Right atrium auricular region (tissue), 2 donors: ENCODE results near the gene TRIM72. TPM values are rescaled to one million over a fixed set of nuclear protein-coding genes. Genes with fewer than 3 reads are reported as not detected.
"Not testable (repeated sequence)": the region's sequence is repeated elsewhere in the genome, so short reads cannot be mapped to it uniquely, and the experiment has no call there.

Experiments used
- DNase-seq: peaks from one replicate; pipeline ENCODE4 v3.0.0-alpha.2; 2019; ENCODE audit warnings: low spot score
- H3K27ac ChIP-seq, 2 donors: fragments of 200-600 bp; sonication (generic); 1 replicate in 1 of 2; 2 replicates in 1 of 2; pipeline ENCODE4 v1.5.1; 2016 to 2019
- H3K27me3 ChIP-seq, 2 donors: fragments of 200-600 bp; sonication (generic); one replicate each; pipeline versions ENCODE4 v1.5.1 to v1.6.0; 2017 to 2019
- H3K36me3 ChIP-seq: fragments of 200-600 bp; sonication (generic); one replicate; pipeline ENCODE4 v1.5.1; 2016
- H3K4me1 ChIP-seq, 2 donors: fragments of 200-600 bp; sonication (generic); one replicate each; pipeline versions ENCODE4 v1.5.1 to v1.6.0; 2017 to 2019
- H3K4me3 ChIP-seq, 2 donors: fragments of 200-600 bp; sonication (generic); 1 replicate in 1 of 2; 2 replicates in 1 of 2; pipeline ENCODE4 v1.5.1; 2017 to 2019; ENCODE audit warnings: mild to moderate bottlenecking in 1 of 2, moderate library complexity in 1 of 2
- H3K9me3 ChIP-seq, 2 donors: fragments of 200-600 bp; sonication (generic); one replicate each; pipeline ENCODE4 v1.5.1; 2019
- CTCF ChIP-seq, 2 donors: fragments of 200-600 bp; sonication (generic); IDR thresholded peaks; one replicate each; pipeline ENCODE4 v1.5.1; 2019; ENCODE audit warnings: antibody characterized with exemption in 2 of 2
- total RNA-seq, 2 donors: library from RNA; depleted of rRNA; stranded (reverse); fragments of >200 nt; gene quantifications; one replicate each; pipeline ENCODE4 v1.1.0, GENCODE V29; 2016

The TRIM72 gene
- total RNA-seq, 2 donors from 2014 or later, result 0.04 to 0.11 TPM

GRCh38 chr16:31243734-31244670 is 30.1 kb downstream of the TRIM72 start:
- Histone ChIP-seq H3K4me3 (no peak overlapping the region), H3K4me1 (no peaks in the 10 kb centered on the region), H3K27ac (no peak overlapping the region), H3K36me3 (no peaks in the 10 kb centered on the region), H3K27me3 (no peaks in the 10 kb centered on the region), H3K9me3 (no peaks in the 10 kb centered on the region)
- DNase-seq, result no peak
- no peak for TF ChIP-seq CTCF (IDR thresholded peaks at IDR 0.05)

- H3K4me3 ChIP-seq, H3K4me1 ChIP-seq, H3K9me3 ChIP-seq, H3K36me3 ChIP-seq, H3K27me3 ChIP-seq, H3K27ac ChIP-seq, DNase-seq: not testable (repeated sequence)
Observed at GRCh38 chr16:31245598-31245997, 31.7 kb downstream of the TRIM72 start.

- Histone ChIP-seq H3K9me3 (no peaks in the 10 kb centered on the region), H3K4me1 (no peaks in the 10 kb centered on the region), H3K36me3 (no peaks in the 10 kb centered on the region), H3K4me3 (no peak overlapping the region), H3K27ac (no peak overlapping the region), H3K27me3 (no peaks in the 10 kb centered on the region)
- no peak for TF ChIP-seq CTCF (IDR thresholded peaks at IDR 0.05)
- no peak for DNase-seq
Observed at GRCh38 chr16:31246296-31246695, 32.4 kb downstream of the TRIM72 start.

GRCh38 chr16:31248344-31248743 is 34.4 kb downstream of the TRIM72 start:
- no peak overlapping the region for H3K27ac ChIP-seq
- H3K36me3 ChIP-seq, result no peaks in the 10 kb centered on the region
- DNase-seq, result no peak
- TF ChIP-seq CTCF (IDR thresholded peaks at IDR 0.05), result no peak
- H3K27me3 ChIP-seq, result no peaks in the 10 kb centered on the region
- H3K9me3 ChIP-seq, result no peaks in the 10 kb centered on the region
- H3K4me3 ChIP-seq, result no peak overlapping the region
- no peaks in the 10 kb centered on the region for H3K4me1 ChIP-seq

- no peak overlapping the region for H3K4me3 ChIP-seq
- no peaks in the 10 kb centered on the region for H3K27me3 ChIP-seq
- H3K36me3 ChIP-seq, result no peaks in the 10 kb centered on the region
- no peaks in the 10 kb centered on the region for H3K9me3 ChIP-seq
- no peak for DNase-seq
- no peak overlapping the region for H3K27ac ChIP-seq
- TF ChIP-seq CTCF (IDR thresholded peaks at IDR 0.05), result no peak
- peaks cover 0 to 7% of the 10 kb centered on the region in 2 donors for H3K4me1 ChIP-seq
Observed at GRCh38 chr16:31250782-31251384, 37.0 kb downstream of the TRIM72 start.

- H3K27me3 ChIP-seq, result no peaks in the 10 kb centered on the region
- no peak for DNase-seq
- no peak overlapping the region for H3K27ac ChIP-seq
- no peaks in the 10 kb centered on the region for H3K36me3 ChIP-seq
- H3K4me3 ChIP-seq, result no peak overlapping the region
- H3K9me3 ChIP-seq, result no peaks in the 10 kb centered on the region
- no peak for TF ChIP-seq CTCF (IDR thresholded peaks at IDR 0.05)
- peaks cover 0 to 7% of the 10 kb centered on the region in 2 donors for H3K4me1 ChIP-seq
Observed at GRCh38 chr16:31251435-31251834, 37.5 kb downstream of the TRIM72 start.
